GM18861 (cell line): Measurements from ENCODE around the gene AFAP1L1.
A peak's percentile ranks its signal among the peaks of the same experiment; 100 is the strongest.

Experiments
- ATAC-seq: cut with Tn5 transposase; IDR thresholded peaks from one replicate; pipeline ENCODE4 v1.9.1; 2021; ENCODE audit not compliant: unreplicated experiment

Gene AFAP1L1

DNA sequence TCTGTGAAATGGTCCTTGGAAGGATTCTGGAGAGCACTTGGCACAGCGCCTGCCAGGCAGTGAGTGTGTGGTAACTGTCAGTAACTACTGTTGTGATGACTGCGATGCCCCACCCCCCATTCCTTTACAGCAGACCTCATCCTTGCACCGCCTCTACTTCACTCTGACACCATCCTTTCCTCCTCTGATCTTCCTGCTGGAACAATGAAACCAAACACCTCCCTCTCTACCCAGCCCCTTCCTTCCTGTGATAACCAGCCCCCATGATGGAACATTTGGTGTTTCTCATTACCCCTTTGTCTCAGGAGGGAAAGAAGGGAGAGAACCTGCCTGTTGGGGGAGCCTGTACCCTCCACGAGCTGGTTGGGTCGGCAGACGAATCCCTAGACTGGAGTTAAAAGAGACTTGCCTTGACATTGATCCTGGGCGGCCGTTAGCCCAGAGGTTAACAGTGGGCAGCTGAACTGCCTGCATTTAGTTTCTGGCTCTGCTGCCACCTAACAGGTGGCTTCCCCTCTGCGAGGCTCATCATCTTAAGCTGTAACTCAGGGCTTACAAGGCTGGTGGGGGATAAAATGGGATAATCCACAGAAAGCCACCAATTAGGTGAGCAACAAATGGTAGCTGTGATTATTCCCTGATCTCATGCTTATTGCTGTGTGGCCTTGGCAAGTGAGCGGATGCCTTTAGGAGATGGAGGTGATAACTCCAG is 39.4 kb downstream of the AFAP1L1 start:
- ATAC-seq = no peak

DNA sequence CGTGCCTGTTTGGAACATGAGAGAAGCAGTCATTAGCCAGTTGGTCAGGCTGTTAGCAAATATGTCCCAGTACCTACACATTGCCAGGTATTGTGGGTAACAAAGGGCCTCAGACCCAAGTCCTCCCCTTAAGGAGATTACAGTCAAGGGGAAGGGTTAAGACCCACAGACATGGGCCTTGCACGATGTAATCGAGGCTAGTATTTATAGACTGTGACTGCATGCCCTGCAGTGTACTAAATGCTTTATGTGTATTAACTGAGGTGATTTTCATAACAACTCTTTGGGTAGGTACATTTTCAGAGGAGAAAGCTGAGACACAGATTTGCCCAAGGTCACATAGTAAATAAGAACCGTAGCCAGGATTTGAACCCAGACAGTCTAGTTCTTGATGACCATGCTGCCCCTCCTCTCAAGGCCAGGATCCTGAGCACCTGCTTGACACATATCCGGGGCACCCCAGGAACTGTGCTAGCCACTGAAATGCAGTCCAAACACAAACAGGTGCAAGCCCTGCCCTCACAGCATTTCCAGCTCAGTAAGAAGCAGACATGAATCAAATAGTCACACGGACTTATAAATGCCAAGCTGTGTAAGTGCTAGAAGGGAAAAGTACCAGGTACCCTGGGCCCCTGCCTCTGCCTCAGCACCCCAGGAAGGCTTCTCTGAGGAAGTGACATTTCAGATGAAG is 41.6 kb downstream of the AFAP1L1 start:
- ATAC-seq = no peak

DNA sequence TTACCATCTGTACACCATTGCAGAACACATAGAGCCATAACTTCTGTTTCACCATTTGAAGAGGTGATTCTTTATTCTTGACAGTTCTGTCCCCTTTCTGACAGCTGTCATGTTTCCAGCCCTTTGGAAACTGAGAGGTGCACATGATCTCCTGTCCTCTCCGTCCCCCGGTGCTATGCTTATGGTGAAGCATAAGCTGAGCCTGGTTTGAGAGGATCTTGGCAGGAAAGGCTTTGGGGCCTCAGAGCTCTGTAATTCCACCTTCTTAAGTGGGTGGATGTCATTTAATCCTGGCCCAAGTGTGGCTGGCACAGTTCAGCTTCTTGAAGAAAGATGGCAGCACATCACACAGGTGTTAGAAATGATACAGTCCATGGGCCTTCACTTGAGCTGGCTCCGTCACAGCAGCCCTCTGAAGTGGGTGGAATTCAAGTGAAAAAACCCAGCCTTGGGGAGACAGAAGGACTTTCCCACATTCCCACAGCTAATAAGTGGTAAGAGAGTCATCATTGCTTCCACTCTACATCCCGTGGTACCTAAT is 43.0 kb downstream of the AFAP1L1 start:
- no peak for ATAC-seq

DNA sequence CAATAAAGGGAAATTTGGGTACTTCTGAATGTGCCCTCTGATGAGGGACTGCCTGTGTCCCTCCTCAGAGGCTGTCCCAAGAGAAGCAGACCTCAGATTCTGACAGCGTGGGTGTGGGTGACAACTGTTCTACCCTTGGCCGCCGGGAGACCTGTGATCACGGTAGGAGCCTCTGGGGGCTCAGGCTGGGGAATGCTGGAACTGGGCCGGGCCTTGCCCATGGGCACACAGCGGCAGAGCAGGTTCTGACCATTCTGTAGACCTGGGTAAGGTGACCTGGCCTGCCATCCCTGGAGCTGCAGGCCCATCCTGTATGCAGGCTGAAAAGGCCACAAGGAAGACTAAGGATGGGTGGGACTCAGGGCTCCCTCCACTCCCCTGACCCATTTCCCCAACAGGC is 44.1 kb downstream of the AFAP1L1 start:
- ATAC-seq = no peak

DNA sequence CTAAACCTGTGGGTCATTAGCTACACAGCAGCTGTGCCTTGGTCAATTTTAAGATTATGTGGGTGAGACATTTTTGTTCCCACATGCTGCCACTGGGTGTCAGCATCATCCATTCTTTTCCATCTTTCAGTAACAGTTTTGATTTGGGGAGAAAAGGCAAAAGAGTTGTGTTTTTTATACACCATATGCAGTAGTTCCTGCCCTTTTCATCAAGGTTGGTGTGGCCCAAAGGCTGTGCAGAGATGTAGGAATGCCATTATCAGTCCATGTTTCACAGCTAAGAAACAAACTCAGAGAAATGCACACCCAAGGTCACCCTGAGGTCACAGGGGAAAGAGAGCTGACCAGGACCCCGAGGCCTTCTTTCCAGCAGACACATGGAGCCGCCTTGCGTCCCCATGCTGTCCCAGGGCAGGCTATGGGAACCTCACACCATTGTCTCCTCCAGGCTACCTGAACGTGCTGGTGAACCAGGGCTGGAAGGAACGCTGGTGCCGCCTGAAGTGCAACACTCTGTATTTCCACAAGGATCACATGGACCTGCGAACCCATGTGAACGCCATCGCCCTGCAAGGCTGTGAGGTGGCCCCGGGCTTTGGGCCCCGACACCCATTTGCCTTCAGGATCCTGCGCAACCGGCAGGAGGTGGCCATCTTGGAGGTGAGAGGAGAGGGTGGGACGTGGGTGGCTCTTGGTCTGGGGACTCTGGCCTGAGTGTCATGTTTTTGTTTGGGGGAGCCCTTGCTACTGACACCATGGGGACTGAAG is 45.8 kb downstream of the AFAP1L1 start:
- ATAC-seq = peak; percentile 83

DNA sequence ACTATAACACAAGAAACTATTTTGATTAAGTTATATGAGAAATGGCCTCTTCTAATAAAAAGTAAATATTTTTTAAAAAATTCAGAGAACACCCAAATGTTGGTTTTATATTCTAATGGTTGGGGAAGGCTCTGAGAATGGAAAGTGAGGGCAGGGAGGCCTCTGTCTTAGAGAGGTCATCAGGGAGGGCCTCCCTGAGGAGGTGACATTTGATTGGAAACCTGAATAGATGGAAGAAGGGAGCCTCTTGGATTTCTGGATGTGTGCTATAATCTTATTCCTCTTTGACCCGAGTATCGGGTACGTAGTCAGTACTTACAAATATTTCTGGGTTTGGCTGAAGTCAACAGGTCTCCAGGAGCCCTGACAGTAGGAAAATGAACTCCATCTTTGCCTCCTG is 47.5 kb downstream of the AFAP1L1 start:
- no peak for ATAC-seq

DNA sequence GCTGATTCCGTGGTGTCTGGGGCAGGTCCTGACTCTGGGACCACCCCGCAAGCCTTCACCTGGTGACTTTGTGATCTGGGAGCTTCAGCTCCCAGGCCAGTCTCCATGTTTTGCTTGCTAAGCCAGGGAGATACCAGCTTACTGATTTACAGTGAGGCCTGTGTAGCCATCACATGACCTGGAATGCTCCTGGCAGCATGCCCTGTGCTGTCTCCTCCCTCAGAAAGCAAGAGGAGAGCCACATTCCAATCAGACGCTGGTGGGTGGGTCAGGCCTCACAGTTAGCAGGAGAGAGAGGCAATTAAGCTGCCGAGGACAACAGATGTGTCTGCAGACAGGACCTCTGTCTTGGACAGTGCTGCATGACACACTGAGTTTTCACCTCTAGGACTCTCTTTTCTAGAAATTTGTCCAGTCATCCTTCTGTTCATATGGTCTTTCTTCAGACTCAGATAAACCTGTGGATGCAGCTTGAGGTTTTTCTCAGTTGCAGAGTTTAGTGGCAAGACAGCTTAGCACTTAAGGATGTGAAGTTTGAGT is 49.2 kb downstream of the AFAP1L1 start:
- ATAC-seq = no peak

DNA sequence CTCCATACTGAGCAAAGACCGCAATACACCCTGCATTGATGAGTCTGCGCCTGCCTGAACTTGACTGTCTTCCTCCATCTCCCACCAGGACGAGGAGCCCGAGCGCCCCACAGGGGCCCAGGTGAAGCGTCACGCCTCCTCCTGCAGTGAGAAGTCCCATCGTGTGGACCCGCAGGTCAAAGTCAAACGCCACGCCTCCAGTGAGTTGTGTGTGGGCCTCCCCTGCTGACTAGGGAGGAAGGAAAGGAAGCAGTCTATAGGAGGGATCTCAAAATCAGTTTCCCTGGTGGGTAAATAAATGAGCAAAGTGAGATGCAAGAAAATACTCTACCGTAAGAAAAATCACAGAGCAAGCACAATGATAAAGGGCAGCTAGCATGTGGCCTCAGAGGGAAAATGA is 50.9 kb downstream of the AFAP1L1 start:
- no peak for ATAC-seq

DNA sequence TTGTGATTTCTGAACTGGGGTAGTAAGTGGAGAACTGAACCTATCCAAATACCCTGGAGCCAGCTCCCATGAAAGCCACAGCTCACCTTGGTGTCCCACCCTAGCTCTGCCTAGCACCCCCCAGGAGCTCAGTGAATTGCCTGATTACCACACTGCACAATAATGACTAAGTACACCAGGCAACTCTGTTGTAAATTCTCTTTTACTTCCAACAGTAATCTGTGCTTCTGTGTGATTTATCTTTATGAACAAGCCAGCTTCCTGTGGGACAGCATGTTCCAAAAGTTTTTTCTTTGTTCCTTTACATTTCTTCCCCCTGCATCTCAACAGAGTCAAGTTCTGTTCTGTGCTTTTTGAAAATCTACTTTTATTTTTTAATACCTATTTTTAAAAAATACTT is 51.6 kb downstream of the AFAP1L1 start:
- ATAC-seq = no peak

DNA sequence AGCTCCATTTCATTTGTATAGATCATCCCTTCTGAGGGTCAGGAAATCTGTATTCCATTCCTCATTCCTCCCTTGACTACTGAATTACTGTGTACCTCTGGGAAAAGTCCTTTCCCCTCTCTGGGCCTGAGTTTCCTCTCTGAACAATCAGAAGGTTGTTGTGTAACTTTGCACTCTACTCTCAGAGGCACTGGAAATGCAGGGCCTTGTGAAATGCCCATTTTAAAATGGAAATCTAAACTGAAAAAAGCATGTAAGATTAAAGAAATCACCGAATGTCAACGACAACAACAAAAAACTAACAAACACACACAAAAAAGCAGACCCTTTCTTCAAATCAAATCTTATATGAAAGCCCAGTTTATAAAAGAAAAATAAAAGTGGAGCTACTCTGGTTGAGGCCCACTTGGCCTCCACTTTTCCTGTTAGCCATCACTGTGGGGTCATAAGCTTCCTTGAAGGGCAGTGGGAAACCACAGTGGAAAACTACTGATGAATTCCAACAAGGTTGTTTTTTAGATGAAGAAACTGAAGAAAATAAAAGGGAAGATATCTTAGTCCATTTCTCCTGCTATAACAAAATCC is 52.1 kb downstream of the AFAP1L1 start:
- no peak for ATAC-seq

DNA sequence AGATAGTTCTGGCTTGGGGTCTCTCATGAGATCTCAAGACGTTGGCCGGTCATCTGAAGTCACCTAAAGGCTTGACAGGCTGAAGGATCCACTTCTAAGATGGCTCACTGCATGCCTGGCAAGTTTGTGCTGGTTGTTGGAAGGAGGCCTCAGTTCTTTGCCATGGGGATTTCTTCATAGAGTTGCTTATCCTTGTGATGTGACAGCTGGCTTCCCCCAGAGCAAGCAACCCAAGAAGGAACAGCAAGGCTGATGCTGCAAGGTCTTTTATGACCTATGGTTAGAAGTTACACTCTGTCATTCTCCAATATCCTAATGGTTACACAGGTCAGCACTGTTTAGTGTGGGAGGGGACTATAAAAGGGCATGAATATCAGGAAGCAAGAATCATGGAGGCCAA is 53.0 kb downstream of the AFAP1L1 start:
- no peak for ATAC-seq

DNA sequence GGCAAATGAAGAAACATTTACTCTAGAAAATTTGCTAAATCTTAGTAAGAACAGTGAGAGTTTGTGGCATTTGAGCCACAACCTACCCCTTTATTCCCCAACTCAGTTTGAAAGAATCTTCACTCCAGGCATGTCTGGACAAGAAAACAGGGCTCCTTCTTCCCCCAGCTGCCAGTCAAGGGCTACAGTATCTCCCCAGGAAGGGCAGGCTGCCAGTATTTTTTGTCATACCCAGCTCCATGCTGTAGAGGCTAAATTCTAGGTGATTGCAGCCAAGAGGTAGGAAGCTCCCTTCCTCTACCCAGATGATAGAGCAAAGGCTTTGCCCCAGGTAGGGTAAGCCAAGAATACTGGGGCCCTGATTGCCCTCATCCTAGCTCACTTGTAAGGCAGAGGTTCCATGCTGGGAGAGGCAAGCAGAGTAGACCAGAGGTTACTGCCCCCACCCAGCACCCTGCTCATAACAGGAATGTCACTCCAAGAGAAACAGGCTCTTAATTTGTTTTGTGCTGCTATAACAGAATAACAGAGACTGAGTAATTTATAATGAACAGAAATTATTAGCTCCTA is 53.6 kb downstream of the AFAP1L1 start:
- ATAC-seq = no peak

DNA sequence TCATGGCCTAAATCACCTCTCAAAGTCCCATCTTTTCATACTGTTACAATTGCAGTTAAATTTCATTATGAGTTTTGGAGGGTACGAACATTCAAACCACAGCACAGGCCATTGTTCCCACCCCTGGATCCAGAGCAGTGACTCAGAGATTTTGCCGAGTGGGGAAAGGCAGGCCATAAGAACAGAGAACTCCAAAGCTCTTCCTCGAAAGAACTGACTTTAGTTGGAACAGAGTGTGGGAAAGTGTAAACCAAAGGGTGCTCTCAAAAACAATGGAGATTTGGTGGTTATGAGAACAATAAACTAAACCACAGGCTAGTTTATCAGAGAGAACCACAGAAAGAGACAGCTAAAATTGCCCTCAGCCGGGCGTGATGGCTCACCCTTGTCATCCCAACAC is 54.2 kb downstream of the AFAP1L1 start:
- no peak for ATAC-seq

DNA sequence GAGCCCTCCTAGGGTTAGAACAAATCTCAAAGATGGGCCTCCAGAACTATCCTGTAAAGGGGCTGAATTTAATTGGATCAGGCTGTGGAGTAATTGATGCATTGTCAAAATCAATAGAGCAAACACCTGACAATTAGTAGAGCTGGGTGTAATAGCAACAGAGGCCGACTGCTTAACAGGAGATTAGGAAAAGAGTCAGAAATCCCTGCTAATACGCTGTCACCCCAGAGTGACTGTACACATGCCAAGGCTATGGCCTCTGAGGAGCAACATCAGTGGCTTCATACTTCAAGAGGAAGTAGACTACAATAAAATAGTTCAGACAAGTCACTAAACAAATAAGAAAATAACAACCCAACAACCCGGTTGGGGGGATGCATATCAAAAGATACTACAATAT is 55.0 kb downstream of the AFAP1L1 start:
- no peak for ATAC-seq

DNA sequence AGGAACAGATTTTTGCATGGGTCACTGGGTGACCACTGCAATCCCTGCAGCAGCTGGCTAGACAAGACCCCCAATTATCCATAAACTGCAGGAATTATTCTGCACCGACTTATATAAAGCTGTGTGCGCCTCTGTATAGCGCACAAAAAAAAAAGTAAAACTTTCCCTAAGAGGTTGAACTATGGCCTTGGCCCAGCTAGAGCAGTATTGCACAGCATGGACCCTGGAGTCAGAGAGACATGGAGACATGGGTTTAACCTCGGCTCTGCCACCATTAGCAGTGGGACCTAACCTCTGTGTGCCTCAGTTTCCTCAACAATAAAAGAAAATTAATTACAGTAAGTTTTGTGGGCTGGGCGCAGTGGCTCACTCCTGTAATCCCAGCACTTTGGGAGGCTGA is 56.5 kb downstream of the AFAP1L1 start:
- no peak for ATAC-seq

DNA sequence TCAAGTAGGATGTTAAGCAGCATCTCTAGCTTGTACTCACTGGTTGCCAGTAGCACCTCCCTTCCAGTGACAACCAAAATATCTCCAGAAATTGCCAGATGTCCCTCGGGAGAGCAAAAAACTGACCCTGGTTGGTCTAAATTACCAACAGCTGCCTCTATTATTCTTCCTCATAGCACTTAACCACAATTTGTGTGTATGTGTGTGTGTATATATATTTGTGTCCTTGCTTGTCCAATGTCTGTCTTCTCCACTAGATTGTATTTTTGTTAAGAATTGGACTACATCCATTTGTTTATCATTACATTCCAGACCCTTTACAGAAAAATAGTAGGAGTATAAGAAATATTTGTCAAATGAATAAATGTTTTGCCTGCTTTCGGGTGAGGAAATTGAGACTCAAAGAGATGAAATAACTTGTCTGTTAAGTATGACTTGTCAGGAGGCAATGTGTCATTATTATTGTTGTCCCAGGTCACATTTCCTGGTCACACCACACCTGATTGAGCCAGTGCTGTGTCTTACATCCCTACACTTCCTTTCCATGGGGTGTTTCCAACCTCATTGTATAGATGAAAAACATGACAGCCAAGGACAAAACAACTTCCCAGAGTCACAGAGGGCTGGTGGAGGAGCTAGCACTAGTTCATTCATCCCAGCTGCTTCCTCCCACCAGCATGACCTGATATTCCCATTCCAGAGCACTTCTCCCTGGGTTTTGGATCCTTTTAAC is 62.2 kb downstream of the AFAP1L1 start:
- no peak for ATAC-seq

DNA sequence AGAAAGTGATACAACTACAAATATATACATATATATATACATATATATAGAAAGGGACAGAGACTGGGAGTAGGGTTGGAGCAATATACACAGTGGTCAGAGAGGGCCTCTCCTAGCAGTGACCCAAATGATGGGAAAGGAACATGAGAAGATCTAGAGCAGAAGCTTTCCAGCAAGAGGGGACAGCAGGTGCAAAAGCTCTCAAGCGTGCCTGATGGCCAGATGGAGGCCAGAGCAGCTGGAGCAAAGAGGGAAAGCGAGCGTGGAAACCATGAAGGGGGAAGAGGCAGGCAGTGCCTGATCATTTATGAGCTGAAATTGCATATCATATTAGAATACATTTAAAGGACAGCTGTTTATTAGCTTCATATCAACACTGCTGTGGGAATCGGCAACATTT is 66.1 kb downstream of the AFAP1L1 start:
- no peak for ATAC-seq

DNA sequence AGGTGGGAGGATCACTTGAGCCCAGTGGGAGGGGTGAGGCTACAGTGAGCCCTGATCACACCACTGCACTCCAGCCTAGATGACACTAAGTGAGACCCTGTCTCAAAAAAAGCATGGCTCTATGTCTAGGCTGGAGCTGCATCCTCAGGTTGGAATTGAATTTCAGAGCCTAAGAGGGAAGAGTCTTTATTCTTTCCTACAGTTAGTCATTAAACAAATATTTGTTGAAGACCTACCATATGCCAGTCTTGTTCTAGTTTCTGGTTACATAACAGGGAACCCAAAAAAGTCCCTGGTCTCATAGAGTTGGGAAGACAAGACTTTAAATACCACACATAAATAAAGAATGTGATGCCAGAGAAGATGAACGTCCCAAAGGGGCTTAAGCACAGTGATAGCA is 66.7 kb downstream of the AFAP1L1 start:
- no peak for ATAC-seq

DNA sequence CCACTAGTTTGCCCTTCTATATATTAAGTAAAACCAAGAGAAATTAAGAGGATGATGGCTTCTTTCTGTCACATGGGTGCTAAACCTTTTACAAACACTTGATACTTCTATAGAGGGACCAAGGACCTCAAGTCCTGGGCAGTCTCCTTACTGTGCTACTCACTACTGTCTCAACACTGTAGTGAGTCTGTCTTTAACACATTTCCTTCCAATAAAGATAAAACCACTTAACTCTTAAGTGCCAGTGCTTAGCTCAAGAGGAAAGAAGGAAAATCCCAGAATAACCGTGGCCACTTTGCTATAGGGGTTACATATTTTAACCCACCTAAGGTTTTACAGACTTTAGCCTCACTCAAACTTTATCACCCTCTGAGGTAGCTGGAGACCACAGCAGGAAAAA is 69.3 kb downstream of the AFAP1L1 start:
- ATAC-seq = no peak

DNA sequence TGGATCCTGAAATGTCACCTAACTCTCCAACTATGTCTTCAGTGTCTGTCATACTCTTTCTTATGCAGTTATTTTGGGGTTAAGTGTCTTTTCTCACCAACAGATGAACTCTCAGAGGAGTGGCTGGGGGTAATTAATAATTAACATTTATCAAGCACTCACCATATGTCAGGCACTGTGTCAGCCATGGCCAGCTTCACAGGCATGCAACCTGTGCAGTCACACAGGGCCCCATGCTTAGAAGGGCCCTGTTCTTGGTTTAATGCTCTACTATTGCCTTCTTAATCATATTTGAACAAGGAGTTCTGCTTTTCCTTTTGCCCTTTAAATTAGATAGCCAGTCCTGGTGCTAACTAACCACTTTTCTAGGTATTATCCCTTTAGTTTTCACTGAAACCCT is 70.2 kb downstream of the AFAP1L1 start:
- peak; percentile 33 for ATAC-seq
